ENCODE results near the gene KCNV2.

DNA sequence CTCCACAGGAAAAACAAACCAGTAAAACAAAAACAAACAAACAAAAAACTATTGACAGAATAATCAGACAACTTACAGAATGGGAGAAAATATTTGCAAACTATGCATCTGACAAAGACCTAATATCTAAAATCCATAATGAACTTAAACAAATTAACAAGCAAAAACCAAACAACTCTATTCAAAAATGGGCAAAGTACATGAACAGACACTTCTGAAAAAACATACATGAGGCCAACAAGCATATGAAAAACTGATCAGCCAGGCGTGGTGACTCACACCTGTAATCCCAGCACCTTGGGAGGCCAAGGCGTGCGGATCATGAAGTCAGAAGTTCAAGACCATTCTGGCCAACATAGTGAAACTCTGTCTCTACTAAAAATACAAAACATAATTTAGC is 60.1 kb downstream of the KCNV2 start:
- TF ChIP-seq, protein P1, sequence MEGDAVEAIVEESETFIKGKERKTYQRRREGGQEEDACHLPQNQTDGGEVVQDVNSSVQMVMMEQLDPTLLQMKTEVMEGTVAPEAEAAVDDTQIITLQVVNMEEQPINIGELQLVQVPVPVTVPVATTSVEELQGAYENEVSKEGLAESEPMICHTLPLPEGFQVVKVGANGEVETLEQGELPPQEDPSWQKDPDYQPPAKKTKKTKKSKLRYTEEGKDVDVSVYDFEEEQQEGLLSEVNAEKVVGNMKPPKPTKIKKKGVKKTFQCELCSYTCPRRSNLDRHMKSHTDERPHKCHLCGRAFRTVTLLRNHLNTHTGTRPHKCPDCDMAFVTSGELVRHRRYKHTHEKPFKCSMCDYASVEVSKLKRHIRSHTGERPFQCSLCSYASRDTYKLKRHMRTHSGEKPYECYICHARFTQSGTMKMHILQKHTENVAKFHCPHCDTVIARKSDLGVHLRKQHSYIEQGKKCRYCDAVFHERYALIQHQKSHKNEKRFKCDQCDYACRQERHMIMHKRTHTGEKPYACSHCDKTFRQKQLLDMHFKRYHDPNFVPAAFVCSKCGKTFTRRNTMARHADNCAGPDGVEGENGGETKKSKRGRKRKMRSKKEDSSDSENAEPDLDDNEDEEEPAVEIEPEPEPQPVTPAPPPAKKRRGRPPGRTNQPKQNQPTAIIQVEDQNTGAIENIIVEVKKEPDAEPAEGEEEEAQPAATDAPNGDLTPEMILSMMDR (IDR thresholded peaks at IDR 0.05), result no peak
- TF ChIP-seq EZH2 (IDR thresholded peaks at IDR 0.05) (no peak), EZH2phosphoT487 (IDR thresholded peaks at IDR 0.05) (no peak)
